ENCODE measurements around the gene C1orf74.

GRCh38 chr1:209770636-209771415 is 13.5 kb downstream of the C1orf74 start:
- TF ChIP-seq TEAD4 (CRISPR knock-in tag; IDR thresholded peaks at IDR 0.05) (no peak), JUN (CRISPR knock-in tag; IDR thresholded peaks at IDR 0.05) (no peak), ELF4 (CRISPR knock-in tag; IDR thresholded peaks at IDR 0.05; ENCODE audit: low read depth) (no peak), E2F1 (CRISPR knock-in tag; IDR thresholded peaks at IDR 0.05) (no peak)
- TF ChIP-seq, protein P1, sequence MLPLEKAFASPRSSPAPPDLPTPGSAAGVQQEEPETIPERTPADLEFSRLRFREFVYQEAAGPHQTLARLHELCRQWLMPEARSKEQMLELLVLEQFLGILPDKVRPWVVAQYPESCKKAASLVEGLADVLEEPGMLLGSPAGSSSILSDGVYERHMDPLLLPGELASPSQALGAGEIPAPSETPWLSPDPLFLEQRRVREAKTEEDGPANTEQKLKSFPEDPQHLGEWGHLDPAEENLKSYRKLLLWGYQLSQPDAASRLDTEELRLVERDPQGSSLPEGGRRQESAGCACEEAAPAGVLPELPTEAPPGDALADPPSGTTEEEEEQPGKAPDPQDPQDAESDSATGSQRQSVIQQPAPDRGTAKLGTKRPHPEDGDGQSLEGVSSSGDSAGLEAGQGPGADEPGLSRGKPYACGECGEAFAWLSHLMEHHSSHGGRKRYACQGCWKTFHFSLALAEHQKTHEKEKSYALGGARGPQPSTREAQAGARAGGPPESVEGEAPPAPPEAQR (CRISPR knock-in tag; IDR thresholded peaks at IDR 0.05) = no peak
- TF ChIP-seq, protein P2, sequence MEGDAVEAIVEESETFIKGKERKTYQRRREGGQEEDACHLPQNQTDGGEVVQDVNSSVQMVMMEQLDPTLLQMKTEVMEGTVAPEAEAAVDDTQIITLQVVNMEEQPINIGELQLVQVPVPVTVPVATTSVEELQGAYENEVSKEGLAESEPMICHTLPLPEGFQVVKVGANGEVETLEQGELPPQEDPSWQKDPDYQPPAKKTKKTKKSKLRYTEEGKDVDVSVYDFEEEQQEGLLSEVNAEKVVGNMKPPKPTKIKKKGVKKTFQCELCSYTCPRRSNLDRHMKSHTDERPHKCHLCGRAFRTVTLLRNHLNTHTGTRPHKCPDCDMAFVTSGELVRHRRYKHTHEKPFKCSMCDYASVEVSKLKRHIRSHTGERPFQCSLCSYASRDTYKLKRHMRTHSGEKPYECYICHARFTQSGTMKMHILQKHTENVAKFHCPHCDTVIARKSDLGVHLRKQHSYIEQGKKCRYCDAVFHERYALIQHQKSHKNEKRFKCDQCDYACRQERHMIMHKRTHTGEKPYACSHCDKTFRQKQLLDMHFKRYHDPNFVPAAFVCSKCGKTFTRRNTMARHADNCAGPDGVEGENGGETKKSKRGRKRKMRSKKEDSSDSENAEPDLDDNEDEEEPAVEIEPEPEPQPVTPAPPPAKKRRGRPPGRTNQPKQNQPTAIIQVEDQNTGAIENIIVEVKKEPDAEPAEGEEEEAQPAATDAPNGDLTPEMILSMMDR (IDR thresholded peaks at IDR 0.05) = no peak

All from WTC11 (cell line).